ENCODE measurements around the gene PRDX4.

GRCh38 chrX:23631136-23631535 is 36.2 kb upstream of the PRDX4 start:
- TF ChIP-seq EZH2 (IDR thresholded peaks at IDR 0.05; ENCODE audit: borderline replicate concordance) (no peak), CTCF (IDR thresholded peaks at IDR 0.05; ENCODE audit: poor library complexity) (no peak), EZH2phosphoT487 (IDR thresholded peaks at IDR 0.05; ENCODE audit: low read depth, severe bottlenecking, unreplicated experiment) (no peak)

All from hepatocyte (in vitro differentiated cells).